Stimulated activated CD8-positive, alpha-beta memory T cell treated with anti-CD3 and anti-CD28 coated beads, Interleukin-15, amount 100 ng/mL, for 4 hours (primary cell): ENCODE data around the gene OR4C15.

ENCODE experiments used
- DNase-seq, 2 donors: peaks; one replicate each; pipeline ENCODE4 v3.0.0-alpha.2; 2020; ENCODE audit warnings: low read depth in 2 of 2

The OR4C15 gene

DNA sequence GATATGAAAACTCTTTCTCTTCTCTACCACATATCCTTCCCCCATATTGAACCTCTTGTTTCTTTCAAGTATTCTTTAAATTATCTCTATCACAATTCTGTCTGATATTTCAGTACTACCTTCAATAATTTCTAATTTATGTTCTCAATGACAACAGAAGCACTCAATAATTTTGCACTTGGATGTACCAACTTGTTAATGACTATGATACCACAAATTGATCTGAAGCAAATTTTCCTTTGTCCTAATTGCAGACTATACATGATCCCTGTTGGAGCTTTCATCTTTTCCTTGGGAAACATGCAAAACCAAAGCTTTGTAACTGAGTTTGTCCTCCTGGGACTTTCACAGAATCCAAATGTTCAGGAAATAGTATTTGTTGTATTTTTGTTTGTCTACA is at the start of gene OR4C15:
OR4C15 (plus strand) TSS at position 301 of the 400 bp plus-strand sequence; CDS start at position 301, 0 bp downstream.
- no peak for DNase-seq

DNA sequence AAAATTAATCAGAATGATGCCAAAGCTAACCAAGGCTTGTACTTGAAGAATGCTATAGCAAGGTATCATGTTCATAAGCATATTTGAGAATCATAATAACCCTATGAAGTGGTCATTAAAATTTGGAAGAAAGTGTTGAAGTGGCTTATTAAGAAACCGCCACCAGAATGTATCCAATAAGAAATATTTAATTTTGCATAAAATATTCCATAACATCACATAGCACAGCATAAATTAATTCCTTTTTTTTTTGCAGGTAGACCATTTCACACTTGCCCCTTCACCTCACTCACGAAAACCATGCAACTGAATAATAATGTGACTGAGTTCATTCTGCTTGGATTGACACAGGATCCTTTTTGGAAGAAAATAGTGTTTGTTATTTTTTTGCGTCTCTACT is 17.6 kb downstream of the OR4C15 start, which contains the start of gene OR4C16:
OR4C16 (plus strand) TSS at position 301 of the 400 bp plus-strand sequence; CDS start at position 301, 0 bp downstream.
- DNase-seq, result no peak

DNA sequence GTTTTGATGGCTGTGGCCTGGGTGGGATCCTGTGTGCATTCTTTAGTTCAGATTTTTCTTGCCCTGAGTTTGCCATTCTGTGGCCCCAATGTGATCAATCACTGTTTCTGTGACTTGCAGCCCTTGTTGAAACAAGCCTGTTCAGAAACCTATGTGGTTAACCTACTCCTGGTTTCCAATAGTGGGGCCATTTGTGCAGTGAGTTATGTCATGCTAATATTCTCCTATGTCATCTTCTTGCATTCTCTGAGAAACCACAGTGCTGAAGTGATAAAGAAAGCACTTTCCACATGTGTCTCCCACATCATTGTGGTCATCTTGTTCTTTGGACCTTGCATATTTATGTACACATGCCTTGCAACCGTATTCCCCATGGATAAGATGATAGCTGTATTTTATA is 18.3 kb downstream of the OR4C15 start:
- no peak for DNase-seq
